Endodermal cell (in vitro differentiated cells): ENCODE results near the gene CD40LG. TPM values are rescaled to one million over a fixed set of nuclear protein-coding genes. Genes with fewer than 3 reads are reported as not detected.

ENCODE experiments used
- DNase-seq: peaks from one replicate; pipeline ENCODE4 v3.0.0-alpha.2; 2017
- H3K27ac ChIP-seq: 2 replicates; pipeline ENCODE4 v1.5.1; 2013; ENCODE audit warnings: mild to moderate bottlenecking, low read depth, low read length, moderate library complexity
- H3K27me3 ChIP-seq: 2 replicates; pipeline ENCODE4 v1.6.1; 2013; ENCODE audit warnings: mild to moderate bottlenecking, low read length, moderate library complexity; ENCODE audit not compliant: insufficient read depth, control insufficient read depth, poor library complexity, severe bottlenecking
- H3K36me3 ChIP-seq: 2 replicates; pipeline ENCODE4 v1.7.0; 2013; ENCODE audit warnings: mild to moderate bottlenecking, low read length, moderate library complexity; ENCODE audit not compliant: control insufficient read depth, insufficient read depth
- H3K4me1 ChIP-seq: one replicate; pipeline ENCODE4 v1.7.0; 2013; ENCODE audit warnings: low read length; ENCODE audit not compliant: control insufficient read depth, insufficient read depth
- H3K4me3 ChIP-seq: 2 replicates; pipeline ENCODE4 v1.5.1; 2013; ENCODE audit warnings: mild to moderate bottlenecking, low read length, moderate library complexity
- H3K9ac ChIP-seq: 2 replicates; pipeline ENCODE4 v1.6.1; 2013; ENCODE audit warnings: mild to moderate bottlenecking, low read length, moderate library complexity; ENCODE audit not compliant: poor library complexity, severe bottlenecking; ENCODE audit errors: extremely low read depth
- H3K9me3 ChIP-seq: 2 replicates; pipeline ENCODE4 v1.6.1; 2013; ENCODE audit warnings: mild to moderate bottlenecking, low read length, moderate library complexity; ENCODE audit not compliant: control insufficient read depth
- H3K27ac Mint-ChIP-seq: 2 replicates; pipeline ENCODE4 v1.8.0; 2020; ENCODE audit warnings: mixed read lengths
- H3K27me3 Mint-ChIP-seq: 2 replicates; pipeline ENCODE4 v1.8.0; 2021; ENCODE audit warnings: mild to moderate bottlenecking, mixed read lengths; ENCODE audit not compliant: insufficient read depth
- H3K36me3 Mint-ChIP-seq: 2 replicates; pipeline ENCODE4 v1.8.0; 2020; ENCODE audit warnings: low read depth, mixed read lengths
- H3K4me1 Mint-ChIP-seq: 2 replicates; pipeline ENCODE4 v1.8.0; 2020; ENCODE audit warnings: mixed read lengths
- H3K4me3 Mint-ChIP-seq: 2 replicates; pipeline ENCODE4 v1.8.0; 2020; ENCODE audit warnings: mild to moderate bottlenecking, moderate library complexity, mixed read lengths
- H3K9me3 Mint-ChIP-seq: 2 replicates; pipeline ENCODE4 v1.8.0; 2020; ENCODE audit warnings: mild to moderate bottlenecking, mixed read lengths
- CTCF ChIP-seq: fragments of 200-600 bp; sonication (generic); conservative IDR thresholded peaks from 2 replicates; pipeline ENCODE4 v1.5.0; 2021; ENCODE audit warnings: antibody characterized with exemption, mild to moderate bottlenecking
- WGBS, 2 experiments: methylation state at CpG; one replicate each; pipeline versions ENCODE4 v1.1.5 to v1.1.7; 2013; ENCODE audit warnings: missing lambda C conversion rate in 2 of 2, mixed read lengths in 1 of 2; ENCODE audit not compliant: insufficient coverage in 1 of 2, insufficient read length in 1 of 2; 5-methylcytosine and 5-hydroxymethylcytosine counted together
- total RNA-seq, 2 donors: library from RNA; stranded (reverse); fragmentation: NEBNext Ultra II Directional in 1 of 2; extraction: Animal tissue kit (Norgen Biotek cat#: 25700) in 1 of 2; gene quantifications; 2 replicates in 1 of 2; 3 replicates in 1 of 2; pipeline ENCODE4 v1.2.1, GENCODE V29; 2021

CD40LG gene
- total RNA-seq, 2 donors from 2014 or later = not detected

- Histone ChIP-seq H3K9me3 (no peaks in the 10 kb centered on the region), H3K4me1 (peaks cover 2% of the 10 kb centered on the region), H3K4me3 (no peak overlapping the region), H3K9ac (no peak overlapping the region), H3K36me3 (no peaks in the 10 kb centered on the region), H3K27ac (no peak overlapping the region), H3K27me3 (no peaks in the 10 kb centered on the region)
- H3K4me1 Mint-ChIP-seq = peaks cover 6% of the 10 kb centered on the region
- no peak for DNase-seq
- 90 to 93% methylated on average over 3 to 8 of the region's 8 CpGs for WGBS, 2 experiments
- H3K27ac Mint-ChIP-seq = no peak overlapping the region
- H3K36me3 Mint-ChIP-seq = no peaks in the 10 kb centered on the region
- H3K4me3 Mint-ChIP-seq = no peak overlapping the region
- peaks cover 2% of the 10 kb centered on the region for H3K27me3 Mint-ChIP-seq
- TF ChIP-seq CTCF = no peak
- peaks cover 57% of the 10 kb centered on the region for H3K9me3 Mint-ChIP-seq
These were observed 8.3 kb upstream of the CD40LG start for GRCh38 chrX:136639506-136640176.

- H3K4me1 Mint-ChIP-seq = no peaks in the 10 kb centered on the region
- no peak overlapping the region for H3K27ac Mint-ChIP-seq
- DNase-seq = no peak
- no peaks in the 10 kb centered on the region for H3K36me3 Mint-ChIP-seq
- no peaks in the 10 kb centered on the region for H3K4me1 ChIP-seq
- H3K9ac ChIP-seq = no peak overlapping the region
- peaks cover 4% of the 10 kb centered on the region for H3K27me3 Mint-ChIP-seq
- H3K9me3 ChIP-seq = no peaks in the 10 kb centered on the region
- H3K27me3 ChIP-seq = no peaks in the 10 kb centered on the region
- no peak for TF ChIP-seq CTCF
- peaks cover 67% of the 10 kb centered on the region for H3K9me3 Mint-ChIP-seq
- WGBS, 2 experiments = no CpG with 5 or more reads among the region's 1 CpG
- no peaks in the 10 kb centered on the region for H3K36me3 ChIP-seq
- H3K4me3 ChIP-seq = no peak overlapping the region
- H3K27ac ChIP-seq = no peak overlapping the region
- no peak overlapping the region for H3K4me3 Mint-ChIP-seq
These were observed 4.7 kb upstream of the CD40LG start for GRCh38 chrX:136643243-136643642.

DNA sequence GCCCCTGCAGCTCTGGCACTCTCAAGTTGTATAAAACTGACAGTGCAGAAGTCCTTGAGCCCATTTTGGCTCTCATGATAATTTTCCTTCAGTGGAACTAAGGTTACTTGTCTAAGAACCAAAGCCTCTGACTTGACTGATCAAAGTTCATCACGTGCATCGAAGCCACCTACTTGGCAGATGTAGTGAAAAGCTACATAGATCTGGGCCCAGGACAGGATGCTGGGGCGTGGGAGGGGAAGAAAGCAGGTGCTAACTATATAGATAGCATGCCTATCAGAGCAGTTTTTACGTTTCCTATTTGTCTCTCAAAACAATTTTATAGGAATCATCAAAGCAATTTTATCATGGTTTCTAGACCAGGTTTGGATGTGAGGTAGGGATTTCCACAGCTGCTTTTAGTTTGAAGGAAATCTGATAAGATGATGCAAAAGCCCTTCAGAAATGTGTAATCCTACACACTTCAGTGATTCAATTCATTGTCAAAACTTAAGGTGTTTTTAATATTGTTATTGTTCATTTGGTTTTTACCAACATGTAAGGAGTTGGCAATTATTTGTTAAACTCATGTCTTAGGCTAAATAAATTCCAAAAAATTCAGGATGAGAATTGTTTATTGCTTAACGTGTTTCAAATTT lies 1.2 kb upstream of the CD40LG start:
- Mint-ChIP-seq H3K27ac (no peak overlapping the region), H3K27me3 (peaks cover 4% of the 10 kb centered on the region), H3K4me1 (no peaks in the 10 kb centered on the region), H3K4me3 (no peak overlapping the region), H3K9me3 (peaks cover 57% of the 10 kb centered on the region), H3K36me3 (no peaks in the 10 kb centered on the region)
- H3K4me3 ChIP-seq = no peak overlapping the region
- no peaks in the 10 kb centered on the region for H3K36me3 ChIP-seq
- H3K9ac ChIP-seq = no peak overlapping the region
- no peak for DNase-seq
- H3K9me3 ChIP-seq = no peaks in the 10 kb centered on the region
- no peaks in the 10 kb centered on the region for H3K27me3 ChIP-seq
- WGBS, 2 experiments = 87 to 100% methylated on average over 2 to 3 of the region's 5 CpGs
- H3K27ac ChIP-seq = no peak overlapping the region
- TF ChIP-seq CTCF = no peak
- H3K4me1 ChIP-seq = no peaks in the 10 kb centered on the region
